ENCODE results near the gene CALHM3. TPM values are rescaled to one million over a fixed set of nuclear protein-coding genes. Genes with fewer than 3 reads are reported as not detected.

Gene CALHM3
- total RNA-seq, 1 donor from 2014 or later = not detected

- TF ChIP-seq POLR2A (IDR thresholded peaks at IDR 0.05) (no peak), CTCF (IDR thresholded peaks at IDR 0.05) (no peak), POLR2AphosphoS5 (IDR thresholded peaks at IDR 0.05; ENCODE audit: insufficient read depth in 1 of 2, low read depth in 1 of 2) (no peak)
- Histone ChIP-seq H3K4me1 (peaks cover 2% of the 10 kb centered on the region), H3K36me3 (no peaks in the 10 kb centered on the region), H3K27ac (no peak overlapping the region), H3K4me3 (no peak overlapping the region), H3K9me3 (no peaks in the 10 kb centered on the region), H3K27me3 (no peaks in the 10 kb centered on the region)
- DNase-seq (ENCODE audit: extremely low spot score in 2 of 2) = no peak
- intact Hi-C loops (cut with DNase I) = no loop called here
Measured at GRCh38 chr10:103465411-103466179, 13.4 kb downstream of the CALHM3 start.

- intact Hi-C loops (cut with DNase I) = no loop called here
- Histone ChIP-seq H3K36me3 (no peaks in the 10 kb centered on the region), H3K4me3 (no peak overlapping the region), H3K9me3 (no peaks in the 10 kb centered on the region), H3K27ac (no peak overlapping the region), H3K27me3 (no peaks in the 10 kb centered on the region), H3K4me1 (no peaks in the 10 kb centered on the region)
- no peak for DNase-seq (ENCODE audit: extremely low spot score in 2 of 2)
- TF ChIP-seq POLR2AphosphoS5 (IDR thresholded peaks at IDR 0.05; ENCODE audit: insufficient read depth in 1 of 2, low read depth in 1 of 2) (no peak), CTCF (IDR thresholded peaks at IDR 0.05) (no peak), POLR2A (IDR thresholded peaks at IDR 0.05) (no peak)
Measured at GRCh38 chr10:103463499-103463898, 15.5 kb downstream of the CALHM3 start.

- Histone ChIP-seq H3K4me1 (no peaks in the 10 kb centered on the region), H3K27ac (no peak overlapping the region), H3K9me3 (no peaks in the 10 kb centered on the region), H3K36me3 (no peaks in the 10 kb centered on the region), H3K27me3 (no peaks in the 10 kb centered on the region), H3K4me3 (no peak overlapping the region)
- no peak for DNase-seq (ENCODE audit: extremely low spot score in 2 of 2)
- TF ChIP-seq POLR2A (IDR thresholded peaks at IDR 0.05) (no peak), CTCF (IDR thresholded peaks at IDR 0.05) (no peak), POLR2AphosphoS5 (IDR thresholded peaks at IDR 0.05; ENCODE audit: insufficient read depth in 1 of 2, low read depth in 1 of 2) (no peak)
- intact Hi-C loops (cut with DNase I) = no loop called here
Measured at GRCh38 chr10:103459615-103460014, 19.4 kb downstream of the CALHM3 start.

- Histone ChIP-seq H3K4me1 (no peaks in the 10 kb centered on the region), H3K9me3 (no peaks in the 10 kb centered on the region), H3K27ac (no peak within 1 kb of the TSS), H3K27me3 (no peaks in the 10 kb centered on the region), H3K36me3 (no peaks in the 10 kb centered on the region), H3K4me3 (no peak within 1 kb of the TSS)
- TF ChIP-seq POLR2AphosphoS5 (IDR thresholded peaks at IDR 0.05; ENCODE audit: insufficient read depth in 1 of 2, low read depth in 1 of 2) = no peak
- no peak for TF ChIP-seq POLR2A (IDR thresholded peaks at IDR 0.05)
- TF ChIP-seq CTCF (IDR thresholded peaks at IDR 0.05) = no peak
- intact Hi-C loops (cut with DNase I) = no loop called here
- DNase-seq (ENCODE audit: extremely low spot score in 2 of 2) = no peak
Measured at GRCh38 chr10:103458720-103459119, 20.3 kb downstream of the CALHM3 start, which contains the start of gene CALHM1. TSS of gene CALHM1 (minus strand) at chr10:103458900. CDS start at chr10:103458751, 149 bp downstream.

- no peak for TF ChIP-seq POLR2AphosphoS5 (IDR thresholded peaks at IDR 0.05; ENCODE audit: insufficient read depth in 1 of 2, low read depth in 1 of 2)
- no peak for TF ChIP-seq POLR2A (IDR thresholded peaks at IDR 0.05)
- no peak for TF ChIP-seq CTCF (IDR thresholded peaks at IDR 0.05)
- no peaks in the 10 kb centered on the region for H3K27me3 ChIP-seq
- no peaks in the 10 kb centered on the region for H3K9me3 ChIP-seq
- no peak for DNase-seq (ENCODE audit: extremely low spot score in 2 of 2)
- H3K4me3 ChIP-seq = no peak overlapping the region
- H3K36me3 ChIP-seq = no peaks in the 10 kb centered on the region
- intact Hi-C loops (cut with DNase I) = no loop called here
- no peak overlapping the region for H3K27ac ChIP-seq
- peaks cover under 1% of the 10 kb centered on the region for H3K4me1 ChIP-seq
Measured at GRCh38 chr10:103457896-103458583, 21.0 kb downstream of the CALHM3 start.
